IPS DF 4.7 (cell line): ENCODE results near the gene ATRAID.
"Not testable (repeated sequence)": the region's sequence is repeated elsewhere in the genome, so short reads cannot be mapped to it uniquely, and the experiment has no call there.

Experiments
- DNase-seq: peaks from one replicate; pipeline ENCODE4 v3.0.0-alpha.2; 2013; ENCODE audit warnings: low spot score; ENCODE audit errors: extremely low read depth

Gene ATRAID

DNA sequence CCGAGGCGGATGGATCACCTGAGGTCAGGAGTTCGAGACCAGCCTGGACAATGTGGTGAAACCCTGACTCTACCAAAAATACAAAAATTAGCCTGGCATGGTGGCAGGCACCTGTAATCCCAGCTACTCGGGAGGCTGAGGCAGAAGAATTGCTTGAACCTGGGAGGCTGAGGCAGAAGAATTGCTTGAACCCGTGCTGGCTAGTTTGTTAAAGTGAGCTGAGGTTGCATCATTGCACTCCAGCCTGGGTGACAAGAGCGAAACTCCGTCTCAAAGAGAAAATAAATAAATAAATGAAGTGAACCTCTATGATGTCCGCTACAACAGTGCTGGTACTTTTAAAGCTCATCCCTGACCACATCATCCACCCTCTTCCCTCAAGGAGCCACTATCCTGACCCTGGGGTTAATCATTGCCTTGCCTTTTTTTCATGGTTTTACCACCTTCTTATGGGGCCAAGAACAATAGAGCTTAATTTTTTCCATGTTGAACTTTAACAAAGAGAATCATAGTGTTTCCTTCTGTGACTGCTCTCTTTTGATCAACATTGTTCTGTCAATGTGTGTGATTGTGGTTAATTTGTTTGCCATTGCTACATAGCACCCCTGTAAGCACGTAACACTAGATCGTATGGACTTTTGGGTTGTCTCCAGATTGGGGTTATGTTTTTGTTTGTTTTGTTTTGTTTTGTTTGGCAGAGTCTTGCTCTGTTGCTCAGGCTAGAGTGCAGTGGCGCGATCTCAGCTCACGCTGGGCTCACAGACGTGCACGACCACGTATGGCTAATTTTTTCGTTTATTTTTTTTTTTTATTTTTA lies 17.1 kb upstream of the ATRAID start:
- DNase-seq, result no peak

DNA sequence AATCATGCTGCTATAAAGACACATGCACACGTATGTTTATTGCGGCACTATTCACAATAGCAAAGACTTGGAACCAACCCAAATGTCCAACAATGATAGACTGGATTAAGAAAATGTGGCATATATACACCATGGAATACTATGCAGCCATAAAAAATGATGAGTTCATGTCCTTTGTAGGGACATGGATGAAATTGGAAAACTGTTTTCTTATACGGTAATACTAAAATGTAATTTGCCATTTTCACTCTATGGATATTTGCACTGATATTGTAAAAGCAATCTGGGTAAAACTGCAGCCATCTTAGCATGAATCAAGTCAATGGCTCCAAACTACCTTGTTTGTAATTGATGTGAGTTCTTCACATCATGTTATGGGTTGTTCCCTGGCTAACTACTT lies 16.0 kb upstream of the ATRAID start:
- not testable (repeated sequence) for DNase-seq

DNA sequence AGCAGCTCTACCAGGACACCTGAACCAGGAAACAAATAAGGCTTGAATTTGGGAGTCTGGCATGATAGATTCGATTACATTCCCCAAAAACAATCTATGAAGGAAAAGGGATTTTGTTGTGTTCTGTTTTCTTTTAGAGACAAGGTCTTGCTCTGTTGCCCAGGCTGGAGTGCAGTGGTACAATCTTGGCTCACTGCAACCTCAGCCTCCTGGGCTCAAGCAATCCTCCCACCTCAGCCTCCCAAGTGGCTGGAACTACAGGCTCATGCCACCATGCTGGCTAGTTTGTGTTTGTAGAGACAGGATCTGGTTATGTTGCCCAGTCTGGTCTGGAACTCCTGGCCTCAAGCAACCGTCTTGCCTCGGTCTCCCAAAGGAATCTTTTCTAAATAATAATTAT lies 13.8 kb upstream of the ATRAID start:
- DNase-seq, result not testable (repeated sequence)

DNA sequence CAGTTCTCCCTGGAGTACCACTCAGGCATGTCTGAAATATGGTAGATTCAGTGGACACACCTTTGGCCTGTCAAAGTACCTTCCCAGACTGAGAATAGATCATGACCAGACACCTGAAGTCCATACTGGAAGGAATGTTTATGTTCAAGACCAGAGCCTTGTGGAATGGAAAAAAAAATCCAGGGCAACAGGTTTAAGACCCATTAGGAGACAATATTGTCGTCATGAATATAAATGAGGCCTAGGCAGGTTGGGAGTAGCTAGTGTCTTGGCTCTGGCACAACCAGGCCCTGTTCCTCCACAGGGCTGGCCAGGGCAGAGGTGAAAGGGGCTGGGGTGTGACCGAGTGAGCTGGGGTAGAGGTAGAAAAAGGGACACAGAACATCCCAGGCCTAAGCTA lies 13.2 kb upstream of the ATRAID start:
- DNase-seq, result no peak

DNA sequence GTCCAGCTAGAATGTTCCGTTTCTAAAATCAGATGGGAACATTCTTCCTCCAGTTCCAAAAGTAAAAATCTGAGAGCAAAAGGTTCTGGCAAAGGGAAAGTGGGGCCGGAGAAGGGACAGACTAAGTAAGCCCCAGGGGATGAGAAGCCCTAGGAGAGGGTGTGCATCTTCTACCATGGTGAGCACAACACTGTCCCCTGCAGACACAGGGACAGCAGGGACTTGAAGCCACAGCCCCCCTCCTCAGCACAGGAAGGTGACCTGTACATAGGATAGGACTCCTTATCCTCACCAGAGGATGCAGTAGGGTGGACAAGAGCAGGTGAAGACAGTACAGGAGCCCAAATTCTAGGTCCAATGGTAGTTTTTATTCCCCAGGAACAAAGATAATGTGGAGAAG lies 12.6 kb upstream of the ATRAID start:
- DNase-seq, result no peak

DNA sequence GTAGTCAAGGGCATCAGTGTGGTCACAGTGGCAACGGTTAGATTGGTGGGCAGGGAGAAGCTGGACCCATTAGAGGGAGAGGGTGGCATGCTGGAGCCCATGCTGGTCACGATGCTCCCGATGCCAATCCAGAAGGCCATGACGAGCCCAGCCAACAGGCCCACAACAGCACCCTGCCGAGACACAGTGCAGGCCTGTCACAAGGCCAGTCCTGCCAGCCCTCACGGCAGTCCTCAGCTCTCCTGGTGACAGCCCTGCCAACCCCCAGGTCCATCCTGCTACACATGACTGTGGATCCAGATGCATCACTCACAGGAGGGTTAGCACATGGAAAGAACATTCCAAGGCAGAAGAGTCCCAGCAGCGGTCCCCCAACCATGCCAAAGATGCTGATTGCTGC lies 10.2 kb upstream of the ATRAID start:
- no peak for DNase-seq

DNA sequence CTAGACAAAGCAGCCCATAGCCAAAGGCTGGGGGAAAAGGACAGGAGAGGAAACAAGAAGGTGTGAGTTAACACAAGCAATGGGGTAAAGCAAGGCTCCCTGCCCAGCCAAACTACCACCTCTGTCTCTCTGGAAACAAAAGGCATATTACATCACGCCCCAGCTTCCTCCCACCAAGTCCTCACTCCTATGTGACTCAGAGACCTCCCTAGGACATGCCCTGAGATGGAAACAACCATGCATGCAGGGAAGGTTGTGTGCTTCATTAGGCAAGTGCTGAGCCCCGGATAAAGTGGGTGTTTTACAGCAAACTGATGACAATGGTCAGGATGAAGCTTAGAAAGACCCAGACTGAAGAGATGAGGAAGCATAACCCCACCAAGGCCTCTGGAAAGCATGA lies 9.0 kb upstream of the ATRAID start:
- DNase-seq, result no peak

DNA sequence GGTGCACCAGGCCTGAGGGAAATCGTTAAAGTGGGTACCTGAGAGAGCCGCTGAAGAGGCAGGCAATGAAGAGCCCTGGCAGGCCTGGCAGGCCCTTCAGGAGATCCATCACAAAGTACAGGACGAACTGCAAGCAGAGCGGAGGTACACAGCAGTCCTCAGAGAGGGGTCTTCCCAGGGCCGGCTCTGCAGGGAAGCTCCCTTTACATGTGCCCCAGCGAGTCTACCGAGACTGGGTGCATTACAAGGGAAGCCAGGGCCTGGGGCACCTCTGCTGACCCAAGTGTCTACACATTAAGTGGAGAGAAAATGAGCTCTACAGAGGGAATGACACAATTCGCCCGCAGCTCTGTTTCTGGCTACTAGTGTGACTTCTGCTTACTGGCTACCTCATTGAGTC lies 8.1 kb upstream of the ATRAID start:
- no peak for DNase-seq

DNA sequence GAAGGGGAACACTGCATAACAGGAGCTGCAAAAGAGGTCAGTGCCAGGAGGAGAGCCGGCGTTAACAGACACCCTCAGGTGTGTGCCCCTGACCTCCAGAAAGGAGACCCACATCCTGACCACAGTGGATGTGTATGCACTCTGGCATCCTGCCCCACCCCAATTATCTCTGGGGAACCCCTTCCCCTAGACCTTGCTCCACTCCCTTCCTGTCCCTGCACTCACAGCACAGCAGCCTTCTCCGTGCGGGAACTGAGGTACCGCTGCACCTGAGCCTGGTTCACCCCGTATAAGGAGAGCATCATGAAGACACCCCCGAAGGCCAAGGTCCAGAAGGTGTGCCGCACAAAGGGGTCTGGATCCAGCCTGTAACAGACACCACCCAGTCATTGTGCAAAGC lies 7.3 kb upstream of the ATRAID start:
- no peak for DNase-seq

DNA sequence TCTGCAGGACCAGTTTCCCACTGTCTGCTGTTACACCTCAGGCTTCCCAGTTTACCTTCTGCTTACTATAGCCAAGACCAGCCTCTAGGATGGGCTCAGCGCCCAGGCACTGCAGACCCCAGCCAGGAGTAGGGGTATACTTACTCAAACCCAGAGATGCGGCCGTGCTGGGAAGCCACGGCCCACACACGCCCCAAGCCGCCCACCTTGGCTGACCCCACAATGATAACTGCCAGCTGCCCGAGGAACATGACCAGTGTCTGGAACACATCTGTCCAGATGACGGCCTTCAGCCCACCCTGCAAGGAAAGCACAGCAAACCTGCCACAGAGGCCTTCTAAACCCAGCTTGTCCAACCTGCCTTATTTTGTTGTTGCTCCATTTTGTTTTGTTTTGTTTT lies 6.6 kb upstream of the ATRAID start:
- DNase-seq, result no peak

DNA sequence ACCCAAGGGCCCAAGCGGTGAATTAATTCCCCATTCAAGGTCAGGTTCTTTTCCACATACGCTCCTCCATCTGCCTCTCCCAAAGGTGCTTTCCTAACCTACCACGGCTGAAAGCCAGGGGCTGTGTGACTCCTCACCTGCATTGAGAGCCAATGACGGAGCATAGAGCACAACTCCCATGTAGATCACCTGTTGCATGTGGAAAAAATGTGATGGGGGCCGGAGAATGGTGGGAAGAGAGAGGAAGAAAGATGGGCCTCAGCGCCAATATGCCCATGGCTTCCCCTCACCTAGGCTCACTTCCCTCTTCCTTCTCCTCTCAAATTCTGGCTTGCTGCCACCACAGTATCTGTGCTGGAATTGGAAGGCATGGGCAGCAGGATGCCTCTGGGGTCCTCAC lies 5.5 kb upstream of the ATRAID start:
- no peak for DNase-seq

DNA sequence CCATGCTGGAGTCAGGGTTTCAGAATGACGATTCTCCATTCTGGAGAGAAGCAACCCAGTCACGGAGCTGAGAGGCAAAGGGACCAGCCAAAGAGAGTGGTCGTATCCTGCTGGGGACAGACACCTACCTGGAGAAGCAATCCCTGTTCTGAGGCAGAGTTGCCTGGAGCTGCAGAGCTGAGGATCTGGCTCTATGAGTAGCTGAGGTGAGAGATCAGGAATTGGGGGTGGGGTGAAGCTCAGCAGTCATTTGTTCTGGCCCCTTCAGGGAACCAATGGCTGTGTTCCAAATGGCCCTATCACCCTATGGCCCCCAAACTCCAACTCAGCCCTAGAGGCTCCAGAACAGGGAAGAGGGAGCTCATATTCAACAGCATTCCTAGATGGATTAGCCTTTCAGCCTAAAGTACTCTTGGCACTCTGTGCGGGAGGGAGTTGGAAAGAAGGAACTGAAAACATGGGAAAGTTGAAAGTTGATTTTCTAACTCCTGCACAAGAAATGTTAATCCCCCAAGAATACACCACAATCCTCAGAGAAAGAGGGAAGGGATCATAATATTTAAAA lies 3.3 kb upstream of the ATRAID start:
- no peak for DNase-seq

DNA sequence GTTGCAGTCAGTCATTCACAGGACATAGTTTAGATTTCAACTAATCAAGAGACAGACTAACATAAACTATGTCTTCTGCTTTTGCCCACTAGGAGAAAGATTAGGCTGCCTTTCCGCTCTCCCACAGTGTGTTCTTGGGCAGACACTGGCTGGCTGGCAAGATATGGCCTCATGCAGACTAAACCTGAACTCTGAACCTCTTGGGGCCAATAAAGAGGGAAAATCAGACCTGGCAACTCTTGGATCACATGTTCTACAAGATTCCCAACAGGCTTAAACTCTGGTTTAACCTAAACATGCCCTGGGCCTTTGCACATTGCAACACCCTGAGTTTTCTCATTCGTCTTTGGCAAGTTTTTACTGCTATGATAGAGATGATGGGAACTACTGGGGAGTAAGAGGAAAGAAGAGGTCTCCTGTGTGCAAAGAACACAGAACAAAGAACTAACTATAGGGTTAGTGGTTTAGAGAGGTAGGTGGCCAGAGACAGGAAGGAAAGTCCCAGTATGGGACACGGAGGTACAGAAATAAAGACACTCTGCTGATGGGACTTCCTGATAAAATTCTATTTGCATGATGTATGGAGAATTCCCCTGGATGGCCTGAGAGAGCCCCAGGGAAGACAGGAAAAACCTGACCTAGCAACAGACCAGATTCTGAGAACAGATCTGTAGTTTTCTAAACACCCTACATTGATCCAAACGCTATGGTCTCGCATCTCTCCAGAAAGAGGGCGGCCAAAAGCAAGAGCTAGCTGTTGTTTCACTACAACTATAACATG lies 2.0 kb upstream of the ATRAID start:
- DNase-seq, result no peak

DNA sequence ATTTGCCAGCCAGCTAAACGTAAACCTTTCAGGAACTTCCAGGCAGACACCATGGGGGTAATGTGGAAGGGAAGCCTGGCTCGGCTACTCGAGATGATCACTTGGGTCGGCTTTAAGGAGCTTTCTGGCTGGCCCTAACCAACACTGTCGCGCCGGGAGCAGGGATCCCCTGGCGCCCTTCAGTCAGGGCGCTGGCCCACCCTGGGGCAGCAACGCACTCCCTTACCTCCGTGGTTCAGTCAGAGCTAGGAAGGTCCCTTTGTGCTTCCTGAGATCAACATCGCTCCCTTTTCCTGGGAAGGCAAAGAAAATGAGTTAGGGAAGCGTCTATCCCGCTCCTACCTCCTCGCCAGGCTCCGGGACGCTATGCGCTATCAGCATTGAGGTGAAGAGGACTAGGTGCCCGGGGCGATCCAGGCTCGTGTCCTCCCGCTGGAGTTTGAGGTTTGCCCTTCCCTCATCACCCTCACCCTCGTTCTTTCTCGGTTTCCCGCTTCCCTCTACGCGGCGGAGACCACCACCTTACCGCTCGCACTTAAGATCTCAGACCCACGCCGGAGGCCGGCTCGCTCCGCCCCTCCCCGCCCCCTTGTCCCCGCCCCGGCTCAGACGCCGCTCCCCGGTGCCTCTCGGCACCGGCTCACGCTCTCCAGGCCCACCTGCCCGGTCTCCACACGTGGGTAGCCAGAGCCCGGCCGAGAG lies 449 bp upstream of the ATRAID start:
- no peak for DNase-seq

DNA sequence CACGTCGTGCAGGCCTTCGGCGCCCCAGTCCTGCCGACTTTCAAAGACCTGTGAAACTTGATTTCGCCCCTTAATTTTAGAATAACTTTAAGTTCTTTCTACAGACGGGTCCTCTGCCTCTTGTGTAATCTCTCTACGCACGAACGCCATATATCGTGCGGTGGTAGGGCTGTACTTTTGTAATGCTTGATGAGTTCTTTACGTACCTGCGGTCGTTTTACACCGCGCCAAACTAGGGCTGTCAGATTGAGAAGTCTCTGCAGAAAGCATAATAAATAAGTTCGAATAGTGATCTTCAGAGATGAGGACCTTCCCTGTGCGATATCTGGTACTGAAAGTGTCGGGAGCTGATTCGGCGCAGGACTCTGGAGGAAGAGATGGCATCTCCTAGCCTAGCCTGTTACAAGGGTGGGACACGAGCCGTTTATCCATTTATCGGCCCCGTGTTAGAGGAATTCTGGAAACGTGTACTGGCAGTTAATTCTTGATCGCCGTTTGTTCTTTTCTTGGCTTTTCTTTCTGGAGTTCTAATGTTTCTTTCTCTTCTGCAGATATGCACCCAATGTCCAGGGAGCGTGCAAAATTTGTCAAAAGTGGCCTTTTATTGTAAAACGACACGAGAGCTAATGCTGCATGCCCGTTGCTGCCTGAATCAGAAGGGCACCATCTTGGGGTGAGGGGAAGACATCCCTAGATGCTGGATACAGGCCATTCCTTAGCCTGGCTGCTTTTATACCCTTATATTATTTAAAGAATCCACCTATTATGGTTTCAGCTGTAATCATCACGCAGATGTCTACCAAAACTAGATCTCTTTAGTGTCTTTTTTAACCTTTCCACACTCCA lies 1.0 kb downstream of the ATRAID start:
- DNase-seq, result no peak

DNA sequence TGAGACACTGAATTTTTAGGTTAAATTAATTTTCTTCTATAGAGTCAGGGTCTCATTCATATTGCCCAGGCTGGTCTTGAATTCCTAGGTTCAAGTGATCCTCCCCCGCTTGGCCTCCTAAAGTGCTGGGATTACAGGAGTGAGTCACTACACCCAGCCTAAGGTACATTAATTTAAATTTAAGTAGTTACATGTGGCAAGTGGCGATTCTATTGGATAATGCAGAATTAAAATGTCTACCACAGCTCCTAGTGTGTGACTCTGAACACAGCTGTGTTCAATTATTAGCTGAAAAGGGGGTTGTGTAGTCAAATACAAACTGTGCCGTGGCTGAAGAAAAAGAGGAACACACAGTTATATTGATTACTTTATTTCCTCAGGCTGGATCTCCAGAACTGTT lies 3.1 kb downstream of the ATRAID start:
- no peak for DNase-seq

DNA sequence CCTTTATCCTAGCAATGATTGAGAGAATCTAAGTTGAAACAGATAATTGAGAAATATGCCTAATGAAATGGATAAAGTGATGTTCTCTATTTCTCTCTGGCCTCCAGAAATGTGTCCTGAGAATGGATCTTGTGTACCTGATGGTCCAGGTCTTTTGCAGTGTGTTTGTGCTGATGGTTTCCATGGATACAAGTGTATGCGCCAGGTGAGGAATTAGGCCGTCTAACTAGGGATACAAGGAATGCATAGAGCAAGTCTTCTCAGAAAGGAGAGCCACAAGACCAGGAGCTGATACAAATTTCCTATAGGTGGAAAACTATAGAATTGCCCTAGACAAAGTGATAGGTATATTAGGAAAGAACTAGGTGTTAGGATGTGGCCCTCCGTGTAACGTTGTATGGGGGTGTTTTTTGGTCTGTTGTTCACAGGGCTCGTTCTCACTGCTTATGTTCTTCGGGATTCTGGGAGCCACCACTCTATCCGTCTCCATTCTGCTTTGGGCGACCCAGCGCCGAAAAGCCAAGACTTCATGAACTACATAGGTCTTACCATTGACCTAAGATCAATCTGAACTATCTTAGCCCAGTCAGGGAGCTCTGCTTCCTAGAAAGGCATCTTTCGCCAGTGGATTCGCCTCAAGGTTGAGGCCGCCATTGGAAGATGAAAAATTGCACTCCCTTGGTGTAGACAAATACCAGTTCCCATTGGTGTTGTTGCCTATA lies 4.7 kb downstream of the ATRAID start:
- no peak for DNase-seq

DNA sequence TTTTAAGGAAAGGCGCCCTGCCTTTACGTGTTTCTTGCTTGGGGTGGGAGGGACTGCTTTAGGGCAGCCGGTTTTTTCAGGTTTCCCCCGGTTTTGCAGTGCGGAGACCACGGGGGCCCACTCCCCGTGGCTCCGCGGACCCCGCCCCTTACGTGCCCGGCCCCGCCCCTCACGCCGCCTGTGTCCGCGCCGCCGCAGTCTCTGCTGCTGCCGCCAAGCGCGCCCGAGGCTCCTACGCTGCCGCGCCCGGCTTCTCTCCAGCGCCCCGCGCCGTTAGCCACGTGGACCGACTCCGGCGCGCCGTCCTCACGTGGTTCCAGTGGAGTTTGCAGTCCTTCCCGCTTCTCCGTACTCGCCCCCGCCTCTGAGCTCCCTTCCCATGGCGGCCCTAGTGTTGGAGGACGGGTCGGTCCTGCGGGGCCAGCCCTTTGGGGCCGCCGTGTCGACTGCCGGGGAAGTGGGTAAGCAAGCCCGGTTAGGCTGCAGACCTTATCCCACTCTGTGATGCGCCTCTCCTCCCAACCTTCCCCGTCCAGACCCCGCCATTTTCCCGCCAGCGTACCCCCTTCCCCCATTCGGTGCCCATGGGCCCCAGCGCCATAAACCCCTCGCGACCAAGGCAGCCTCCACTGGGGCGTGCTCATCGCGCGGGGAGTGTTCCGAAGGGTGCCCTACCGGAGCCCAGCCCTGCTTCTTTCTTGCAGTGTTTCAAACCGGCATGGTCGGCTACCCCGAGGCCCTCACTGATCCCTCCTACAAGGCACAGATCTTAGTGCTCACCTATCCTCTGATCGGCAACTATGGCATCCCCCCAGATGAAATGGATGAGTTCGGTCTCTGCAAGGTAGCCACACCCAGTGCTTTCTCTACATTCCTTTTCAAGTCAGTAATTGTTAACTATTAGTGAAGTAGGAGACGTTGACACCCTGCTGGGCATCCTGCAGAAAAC lies 5.6 kb downstream of the ATRAID start, which contains the start of gene CAD:
CAD (plus strand) TSS at position 197 of the 949 bp plus-strand sequence; CDS start at position 380, 183 bp downstream.
- DNase-seq, result no peak

DNA sequence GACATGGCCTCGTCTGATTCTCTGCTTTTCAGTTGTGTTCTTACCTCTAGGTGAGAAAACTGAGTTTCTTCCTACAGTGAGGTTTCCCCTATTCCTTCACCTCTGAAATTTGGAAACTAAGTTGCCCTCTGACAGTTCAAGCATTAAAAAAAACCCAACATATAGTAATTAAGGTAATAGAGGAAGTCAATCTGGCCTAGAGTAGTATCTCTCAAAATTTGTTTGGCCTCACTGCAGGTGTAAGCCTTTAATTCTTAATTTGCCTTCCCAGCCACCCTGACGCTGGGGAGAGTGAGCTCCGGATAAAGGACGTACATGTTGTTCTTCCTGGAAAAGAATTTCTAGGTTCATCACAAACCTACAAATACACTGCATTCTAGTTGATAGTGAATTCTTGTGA lies 6.8 kb downstream of the ATRAID start:
- DNase-seq, result no peak
